Neuron (in vitro differentiated cells): ENCODE data around the gene MAP7.

Experiments used
- H2AFZ ChIP-seq: one replicate; pipeline ENCODE4 v1.6.1; 2013; ENCODE audit warnings: low read depth, mild to moderate bottlenecking, inconsistent platforms, low read length, moderate library complexity
- H3K27me3 ChIP-seq: one replicate; pipeline ENCODE4 v1.6.1; 2013; ENCODE audit warnings: low read length; ENCODE audit not compliant: insufficient read depth
- H3K36me3 ChIP-seq: one replicate; pipeline ENCODE4 v1.6.1; 2013; ENCODE audit warnings: low read length; ENCODE audit not compliant: insufficient read depth
- H3K4me1 ChIP-seq: one replicate; pipeline ENCODE4 v1.6.1; 2013; ENCODE audit warnings: low read length; ENCODE audit not compliant: insufficient read depth
- H3K4me3 ChIP-seq: 2 replicates; pipeline ENCODE4 v1.5.1; 2013; ENCODE audit warnings: mild to moderate bottlenecking, low read length, moderate library complexity
- H3K9me3 ChIP-seq: one replicate; pipeline ENCODE4 v1.6.1; 2013; ENCODE audit warnings: low read length

The MAP7 gene

GRCh38 chr6:136582711-136583471 is 32.7 kb upstream of the MAP7 start:
- Histone ChIP-seq H3K4me1 (no peaks in the 10 kb centered on the region), H3K36me3 (no peaks in the 10 kb centered on the region), H3K9me3 (no peaks in the 10 kb centered on the region), H3K27me3 (no peaks in the 10 kb centered on the region), H2AFZ (no peak overlapping the region), H3K4me3 (no peak overlapping the region)

DNA sequence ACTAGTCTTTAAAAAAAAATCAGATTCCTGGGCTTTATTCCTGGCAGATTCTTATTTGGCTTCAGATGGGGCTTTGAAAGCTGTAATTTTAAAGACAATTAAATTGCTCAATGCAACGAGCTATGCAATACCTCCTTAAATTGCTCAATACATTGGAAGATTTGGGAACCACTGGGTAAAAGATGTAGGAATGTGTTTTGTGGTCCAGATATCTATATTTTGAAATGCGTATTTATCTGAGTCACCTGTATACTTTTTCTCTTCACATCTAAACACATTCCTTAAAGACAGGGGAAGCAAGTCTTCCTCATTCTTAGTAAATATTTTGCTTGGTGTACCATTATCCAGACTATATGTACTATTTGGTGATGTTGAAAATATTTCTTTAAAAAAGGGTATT is 29.6 kb upstream of the MAP7 start:
- Histone ChIP-seq H2AFZ (no peak overlapping the region), H3K4me3 (no peak overlapping the region), H3K4me1 (no peaks in the 10 kb centered on the region), H3K27me3 (no peaks in the 10 kb centered on the region), H3K36me3 (no peaks in the 10 kb centered on the region), H3K9me3 (no peaks in the 10 kb centered on the region)

DNA sequence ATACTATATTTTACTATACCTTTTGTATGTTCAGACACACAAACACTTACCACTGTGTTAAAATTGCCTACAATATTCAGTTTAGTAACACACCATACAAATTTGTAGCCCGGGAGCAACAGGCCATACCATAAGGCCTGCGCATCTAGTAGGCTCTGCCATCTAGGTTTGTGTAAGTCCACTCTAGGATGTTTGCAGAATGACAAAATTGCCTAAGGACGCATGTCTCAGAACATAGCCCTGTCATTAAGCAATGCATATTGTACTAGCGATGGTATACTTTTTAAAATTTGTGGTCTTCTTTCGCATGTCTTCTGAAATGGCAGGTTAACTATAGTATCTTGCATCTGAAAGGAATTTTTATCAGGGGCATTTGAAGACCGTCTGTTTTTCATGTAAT is 26.6 kb upstream of the MAP7 start:
- no peaks in the 10 kb centered on the region for H3K4me1 ChIP-seq
- no peak overlapping the region for H3K4me3 ChIP-seq
- no peaks in the 10 kb centered on the region for H3K9me3 ChIP-seq
- H2AFZ ChIP-seq: no peak overlapping the region
- no peaks in the 10 kb centered on the region for H3K36me3 ChIP-seq
- no peaks in the 10 kb centered on the region for H3K27me3 ChIP-seq

- no peak overlapping the region for H3K4me3 ChIP-seq
- H3K36me3 ChIP-seq: no peaks in the 10 kb centered on the region
- no peaks in the 10 kb centered on the region for H3K27me3 ChIP-seq
- no peaks in the 10 kb centered on the region for H3K4me1 ChIP-seq
- H3K9me3 ChIP-seq: no peaks in the 10 kb centered on the region
- H2AFZ ChIP-seq: no peak overlapping the region
These were observed 21.3 kb upstream of the MAP7 start for GRCh38 chr6:136571496-136571895.

DNA sequence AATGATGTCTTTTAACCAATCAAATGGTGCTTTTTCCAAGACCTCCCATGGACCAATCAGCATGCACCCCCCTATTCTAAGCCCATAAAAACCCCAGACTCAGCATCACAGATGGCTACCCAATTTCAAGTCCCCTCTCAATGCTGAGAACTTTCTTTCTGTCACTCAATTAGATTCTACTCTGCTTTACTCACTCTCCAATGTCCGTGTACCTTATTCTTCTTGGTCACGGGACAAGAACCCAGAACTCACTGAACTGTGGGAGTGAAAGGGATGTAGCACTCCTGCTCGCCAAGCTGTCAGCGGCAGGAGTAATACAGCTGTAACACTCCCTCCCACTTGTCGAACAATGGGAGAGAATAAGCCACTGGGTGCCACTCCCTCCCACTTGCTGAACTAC is 20.8 kb upstream of the MAP7 start:
- Histone ChIP-seq H2AFZ (no peak overlapping the region), H3K4me1 (no peaks in the 10 kb centered on the region), H3K9me3 (no peaks in the 10 kb centered on the region), H3K27me3 (no peaks in the 10 kb centered on the region), H3K4me3 (no peak overlapping the region), H3K36me3 (no peaks in the 10 kb centered on the region)

- Histone ChIP-seq H3K36me3 (no peaks in the 10 kb centered on the region), H3K27me3 (no peaks in the 10 kb centered on the region), H3K4me3 (no peak overlapping the region), H3K4me1 (no peaks in the 10 kb centered on the region), H2AFZ (no peak overlapping the region), H3K9me3 (no peaks in the 10 kb centered on the region)
These were observed 17.9 kb upstream of the MAP7 start for GRCh38 chr6:136568129-136568528.

DNA sequence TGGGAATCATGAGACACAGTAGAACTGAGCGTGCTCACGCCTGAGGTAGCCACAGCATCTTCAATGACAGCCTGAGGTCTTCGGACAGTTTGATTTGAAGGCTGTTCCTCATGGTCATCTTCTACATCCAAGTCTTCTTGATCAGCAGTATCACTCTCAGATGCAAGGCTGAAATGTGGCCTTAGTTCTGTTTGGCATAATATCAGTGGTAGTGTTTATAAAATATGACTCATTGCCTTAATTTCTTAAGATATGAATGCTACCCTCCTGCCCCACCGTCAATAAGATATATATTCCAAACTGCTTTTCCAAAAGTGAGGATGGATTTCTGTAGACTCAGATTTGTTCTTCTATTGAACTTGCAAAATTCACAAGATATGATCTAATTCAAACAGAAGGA is 17.5 kb upstream of the MAP7 start:
- Histone ChIP-seq H3K36me3 (no peaks in the 10 kb centered on the region), H3K4me1 (no peaks in the 10 kb centered on the region), H3K27me3 (no peaks in the 10 kb centered on the region), H2AFZ (no peak overlapping the region), H3K9me3 (no peaks in the 10 kb centered on the region), H3K4me3 (no peak overlapping the region)

DNA sequence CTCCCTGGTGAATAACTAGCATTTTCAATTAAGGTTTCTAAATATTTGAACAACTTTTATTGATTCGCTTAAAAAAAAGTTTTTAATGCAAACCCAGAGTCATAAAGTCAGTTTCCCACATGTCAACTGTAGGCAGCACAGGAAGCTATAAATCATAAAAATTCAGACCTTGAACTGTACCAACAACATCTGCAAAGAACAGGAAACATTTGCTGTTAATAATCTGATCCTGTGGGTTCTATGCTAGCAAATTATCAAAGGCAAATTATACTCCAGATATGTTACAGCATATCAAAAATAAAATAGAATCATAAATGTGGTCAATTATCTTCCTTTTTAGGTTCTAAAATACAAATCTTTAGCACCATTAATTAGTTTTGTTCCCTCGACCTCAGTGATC is 16.6 kb upstream of the MAP7 start:
- Histone ChIP-seq H3K4me1 (no peaks in the 10 kb centered on the region), H3K4me3 (no peak overlapping the region), H2AFZ (no peak overlapping the region), H3K27me3 (no peaks in the 10 kb centered on the region), H3K9me3 (no peaks in the 10 kb centered on the region), H3K36me3 (no peaks in the 10 kb centered on the region)

- Histone ChIP-seq H3K4me3 (no peak overlapping the region), H3K27me3 (no peaks in the 10 kb centered on the region), H3K4me1 (no peaks in the 10 kb centered on the region), H3K36me3 (no peaks in the 10 kb centered on the region), H3K9me3 (no peaks in the 10 kb centered on the region), H2AFZ (no peak overlapping the region)
These were observed 15.8 kb upstream of the MAP7 start for GRCh38 chr6:136566007-136566487.

- Histone ChIP-seq H3K4me1 (no peaks in the 10 kb centered on the region), H3K9me3 (no peaks in the 10 kb centered on the region), H3K36me3 (no peaks in the 10 kb centered on the region), H3K27me3 (no peaks in the 10 kb centered on the region), H2AFZ (no peak overlapping the region), H3K4me3 (no peak overlapping the region)
These were observed 14.0 kb upstream of the MAP7 start for GRCh38 chr6:136564180-136564579.

DNA sequence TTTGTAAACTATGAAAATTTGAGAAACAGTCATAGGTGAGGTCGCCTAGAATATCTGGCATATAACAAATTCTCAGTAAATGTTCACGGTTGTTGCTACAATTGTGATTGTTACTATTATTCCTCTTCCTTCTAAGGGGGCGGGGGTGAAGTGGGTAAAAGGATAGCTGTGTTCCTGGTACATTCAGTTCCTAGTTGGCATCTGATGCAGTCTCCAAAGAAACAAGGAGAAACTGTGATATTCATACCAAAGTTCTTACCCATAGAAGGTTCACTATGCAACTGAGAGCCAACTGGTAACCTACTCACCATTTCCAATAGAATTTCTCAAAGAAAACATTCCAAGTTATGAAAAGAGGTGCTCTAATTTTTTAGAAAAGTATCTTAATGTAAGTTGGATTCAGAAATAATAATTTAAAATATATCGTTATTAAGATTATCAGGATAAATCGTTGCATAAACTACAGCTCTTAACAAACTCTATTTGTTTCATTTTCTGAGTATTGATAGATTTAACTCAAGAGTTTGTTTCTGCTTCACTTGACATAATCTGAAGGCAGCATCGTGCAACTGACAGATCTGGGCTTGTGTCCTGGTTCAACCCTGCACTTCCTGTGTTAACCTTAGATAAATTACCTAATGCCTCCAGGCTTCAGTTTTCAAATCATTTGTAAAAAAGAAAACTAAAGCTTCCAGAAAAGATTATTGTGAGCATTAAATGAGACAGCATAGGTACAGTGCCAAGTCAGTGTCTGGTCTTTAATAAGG is 13.3 kb upstream of the MAP7 start:
- Histone ChIP-seq H3K36me3 (no peaks in the 10 kb centered on the region), H3K9me3 (no peaks in the 10 kb centered on the region), H3K4me1 (no peaks in the 10 kb centered on the region), H3K4me3 (no peak overlapping the region), H2AFZ (no peak overlapping the region), H3K27me3 (no peaks in the 10 kb centered on the region)

DNA sequence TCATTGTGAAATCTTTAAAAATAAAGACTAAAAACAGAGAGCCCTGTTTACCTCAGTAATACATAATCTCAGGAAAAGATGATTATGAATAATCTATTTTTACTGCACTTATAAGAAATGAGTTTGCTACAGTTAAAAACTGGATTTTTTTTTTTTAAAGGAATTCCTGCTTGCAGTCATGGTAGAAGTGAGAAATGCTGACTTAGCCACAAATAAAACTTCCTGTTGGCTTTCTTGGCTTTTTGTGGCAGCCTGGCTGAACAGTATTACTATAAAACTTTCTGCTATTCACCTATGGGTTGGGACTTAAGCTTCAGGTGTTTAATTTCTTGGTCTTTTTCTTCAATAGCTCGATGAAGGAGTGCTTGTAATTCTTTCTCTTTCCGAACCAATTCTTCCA is 12.0 kb upstream of the MAP7 start:
- H3K36me3 ChIP-seq: no peaks in the 10 kb centered on the region
- no peaks in the 10 kb centered on the region for H3K9me3 ChIP-seq
- no peak overlapping the region for H2AFZ ChIP-seq
- no peaks in the 10 kb centered on the region for H3K4me1 ChIP-seq
- no peak overlapping the region for H3K4me3 ChIP-seq
- no peaks in the 10 kb centered on the region for H3K27me3 ChIP-seq

GRCh38 chr6:136553166-136553787 is 3.1 kb upstream of the MAP7 start:
- no peaks in the 10 kb centered on the region for H3K36me3 ChIP-seq
- H3K9me3 ChIP-seq: no peaks in the 10 kb centered on the region
- H3K27me3 ChIP-seq: peaks cover 52% of the 10 kb centered on the region
- peaks cover 6% of the 10 kb centered on the region for H3K4me1 ChIP-seq
- no peak overlapping the region for H3K4me3 ChIP-seq
- H2AFZ ChIP-seq: no peak overlapping the region
